Neuronal stem cell (in vitro differentiated cells): ENCODE data around the gene TLDC2.

ENCODE experiments used
- DNase-seq: peaks from one replicate; pipeline ENCODE4 v3.0.0-alpha.2; 2013; ENCODE audit warnings: low spot score
- H2AFZ ChIP-seq: one replicate; pipeline ENCODE4 v1.6.1; 2013; ENCODE audit warnings: mild to moderate bottlenecking, low read length, inconsistent platforms
- H2AK5ac ChIP-seq: 2 replicates; pipeline ENCODE4 v1.6.1; 2013; ENCODE audit warnings: low read depth, mild to moderate bottlenecking, inconsistent platforms, low read length, moderate library complexity, mixed read lengths
- H2BK120ac ChIP-seq: 2 replicates; pipeline ENCODE4 v1.6.1; 2013; ENCODE audit warnings: low read depth, mild to moderate bottlenecking, inconsistent platforms, low read length, moderate library complexity, mixed read lengths
- H2BK12ac ChIP-seq: one replicate; pipeline ENCODE4 v1.6.1; 2013; ENCODE audit warnings: low read length, inconsistent platforms
- H2BK15ac ChIP-seq: 2 replicates; pipeline ENCODE4 v1.6.1; 2013; ENCODE audit warnings: mild to moderate bottlenecking, low read length, inconsistent platforms, mixed read lengths
- H2BK5ac ChIP-seq: one replicate; pipeline ENCODE4 v1.6.1; 2013; ENCODE audit warnings: inconsistent platforms, mild to moderate bottlenecking, low read length, moderate library complexity
- H3K14ac ChIP-seq: one replicate; pipeline ENCODE4 v1.6.1; 2013; ENCODE audit warnings: low read length, inconsistent platforms
- H3K18ac ChIP-seq: 2 replicates; pipeline ENCODE4 v1.6.1; 2013; ENCODE audit warnings: low read length, inconsistent platforms
- H3K23ac ChIP-seq: 2 replicates; pipeline ENCODE4 v1.6.1; 2013; ENCODE audit warnings: low read depth, mild to moderate bottlenecking, mixed read lengths, low read length, inconsistent platforms; ENCODE audit not compliant: poor library complexity
- H3K27ac ChIP-seq: replicated peaks from 3 replicates; pipeline ENCODE4 v1.5.1; 2013; ENCODE audit warnings: low read length, inconsistent platforms
- H3K27me3 ChIP-seq, 3 experiments: 2 replicates each; pipeline ENCODE4 v1.6.1; 2013; ENCODE audit warnings: low read length in 3 of 3, mild to moderate bottlenecking in 2 of 3, inconsistent platforms in 1 of 3, low read depth in 1 of 3, mixed read lengths in 1 of 3, moderate library complexity in 1 of 3; ENCODE audit not compliant: control insufficient read depth in 3 of 3, insufficient read depth in 3 of 3
- H3K36me3 ChIP-seq, 2 donors: replicated peaks in 1 of 2; 2 replicates each; pipeline ENCODE4 v1.6.1; 2013; ENCODE audit warnings: low read length in 2 of 2; ENCODE audit not compliant: control insufficient read depth in 2 of 2, insufficient read depth in 2 of 2
- H3K4ac ChIP-seq: 2 replicates; pipeline ENCODE4 v1.6.1; 2013; ENCODE audit warnings: inconsistent platforms, mild to moderate bottlenecking, low read length, moderate library complexity
- H3K4me1 ChIP-seq, 2 donors: 1 replicate in 1 of 2; 2 replicates in 1 of 2; pipeline ENCODE4 v1.6.1; 2013; ENCODE audit warnings: low read length in 2 of 2, low read depth in 1 of 2; ENCODE audit not compliant: control insufficient read depth in 2 of 2, insufficient read depth in 1 of 2
- H3K4me2 ChIP-seq: one replicate; pipeline ENCODE4 v1.6.1; 2013; ENCODE audit warnings: mild to moderate bottlenecking, low read length, inconsistent platforms; ENCODE audit not compliant: insufficient read depth, poor library complexity, severe bottlenecking
- H3K4me3 ChIP-seq, 2 donors: 2 replicates each; pipeline ENCODE4 v1.5.1; 2013; ENCODE audit warnings: low read length in 2 of 2, mild to moderate bottlenecking in 2 of 2, inconsistent platforms in 1 of 2, moderate library complexity in 1 of 2
- H3K79me1 ChIP-seq: one replicate; pipeline ENCODE4 v1.6.1; 2013; ENCODE audit warnings: low read depth, mild to moderate bottlenecking, inconsistent platforms, low read length, moderate library complexity
- H3K9ac ChIP-seq: one replicate; pipeline ENCODE4 v1.6.1; 2013; ENCODE audit warnings: mild to moderate bottlenecking, low read depth, low read length, inconsistent platforms; ENCODE audit not compliant: poor library complexity
- H3K9me3 ChIP-seq, 2 donors: replicated peaks in 1 of 2; 2 replicates each; pipeline versions ENCODE3 to v1.6.1; 2013; ENCODE audit warnings: low read length in 2 of 2, mild to moderate bottlenecking in 2 of 2, inconsistent platforms in 1 of 2, low read depth in 1 of 2, mixed read lengths in 1 of 2, moderate library complexity in 1 of 2; ENCODE audit not compliant: control insufficient read depth in 2 of 2, insufficient read depth in 1 of 2
- H4K8ac ChIP-seq: one replicate; pipeline ENCODE4 v1.6.1; 2013; ENCODE audit warnings: low read depth, mild to moderate bottlenecking, inconsistent platforms, low read length, moderate library complexity
- H4K91ac ChIP-seq: one replicate; pipeline ENCODE4 v1.6.1; 2013; ENCODE audit warnings: low read length, low read depth, mild to moderate bottlenecking, inconsistent platforms; ENCODE audit not compliant: poor library complexity
- WGBS, 2 donors: extraction: QIAGEN DNeasy Blood & Tissue Kit; methylation state at CpG; one replicate each; pipeline ENCODE4 v1.1.7; 2013; ENCODE audit warnings: missing lambda C conversion rate in 2 of 2, mixed read lengths in 1 of 2; ENCODE audit not compliant: insufficient read length in 2 of 2, insufficient replicate concordance in 1 of 2; ENCODE audit errors: extremely low coverage in 2 of 2; 5-methylcytosine and 5-hydroxymethylcytosine counted together

Gene TLDC2

GRCh38 chr20:36885356-36885755 is 9.4 kb downstream of the TLDC2 start:
- Histone ChIP-seq H3K9me3 (no peaks in the 10 kb centered on the region), H2BK12ac (no peak overlapping the region), H2AK5ac (no peak overlapping the region), H3K9ac (no peak overlapping the region), H3K4ac (no peak overlapping the region), H4K8ac (no peak overlapping the region), H3K27me3 (peaks cover 0 to 8% (median 3%) of the 10 kb centered on the region in 3 experiments), H2AFZ (no peak overlapping the region), H3K14ac (no peak overlapping the region), H3K79me1 (no peaks in the 10 kb centered on the region), H2BK15ac (no peak overlapping the region), H3K4me3 (no peak overlapping the region), H3K36me3 (no peaks in the 10 kb centered on the region), H3K27ac (no peak overlapping the region), H3K4me1 (peaks cover 0 to 7% of the 10 kb centered on the region in 2 donors), H3K4me2 (no peak overlapping the region), H4K91ac (no peak overlapping the region), H3K18ac (no peak overlapping the region), H2BK5ac (no peak overlapping the region), H2BK120ac (no peak overlapping the region), H3K23ac (no peak overlapping the region)
- no CpG with 5 or more reads among the region's 8 CpGs for WGBS, 2 donors
- DNase-seq = no peak

- Histone ChIP-seq H3K4ac (no peak overlapping the region), H4K91ac (no peak overlapping the region), H3K4me2 (peak overlapping the region; percentile 28), H2AK5ac (no peak overlapping the region), H3K18ac (peak overlapping the region; percentile 30), H3K27me3 (peaks cover 0 to 2% (median 0%) of the 10 kb centered on the region in 3 experiments), H2BK12ac (no peak overlapping the region), H3K27ac (no peak overlapping the region), H3K23ac (no peak overlapping the region), H3K4me3 (no peak overlapping the region), H2BK5ac (no peak overlapping the region), H4K8ac (peak overlapping the region; percentile 77), H2BK120ac (no peak overlapping the region), H3K14ac (no peak overlapping the region), H3K4me1 (peaks cover 0 to 7% of the 10 kb centered on the region in 2 donors), H2BK15ac (no peak overlapping the region), H3K9me3 (no peaks in the 10 kb centered on the region), H3K9ac (no peak overlapping the region), H3K36me3 (no peaks in the 10 kb centered on the region), H3K79me1 (no peaks in the 10 kb centered on the region), H2AFZ (peak overlapping the region; percentile 86)
- WGBS, 2 donors = no CpG with 5 or more reads among the region's 24 CpGs
- DNase-seq = peak; percentile 86
Observed at GRCh38 chr20:36886859-36887751, 11.2 kb downstream of the TLDC2 start.

- Histone ChIP-seq H3K4me1 (peaks cover 0 to 7% of the 10 kb centered on the region in 2 donors), H3K79me1 (no peaks in the 10 kb centered on the region), H3K9me3 (no peaks in the 10 kb centered on the region), H3K27me3 (peaks cover 0 to 2% (median 0%) of the 10 kb centered on the region in 3 experiments), H3K27ac (no peak overlapping the region), H3K4ac (no peak overlapping the region), H2BK12ac (no peak overlapping the region), H3K9ac (no peak overlapping the region), H3K14ac (no peak overlapping the region), H2BK120ac (no peak overlapping the region), H3K4me2 (peak overlapping the region; percentile 28), H3K18ac (no peak overlapping the region), H4K8ac (peak overlapping the region; percentile 66), H4K91ac (no peak overlapping the region), H2AFZ (peak overlapping the region; percentile 86), H3K36me3 (no peaks in the 10 kb centered on the region), H2BK15ac (no peak overlapping the region), H3K23ac (no peak overlapping the region), H3K4me3 (no peak overlapping the region), H2AK5ac (no peak overlapping the region), H2BK5ac (no peak overlapping the region)
- no peak for DNase-seq
- WGBS, 2 donors = no CpG with 5 or more reads among the region's 6 CpGs
Observed at GRCh38 chr20:36887752-36888090, 11.8 kb downstream of the TLDC2 start.

- no peak overlapping the region for H2AFZ ChIP-seq
- H3K18ac ChIP-seq = no peak overlapping the region
- no peak overlapping the region for H2BK5ac ChIP-seq
- H3K79me1 ChIP-seq = no peaks in the 10 kb centered on the region
- H3K9me3 ChIP-seq = no peaks in the 10 kb centered on the region
- H3K23ac ChIP-seq = no peak overlapping the region
- DNase-seq = no peak
- H4K8ac ChIP-seq = no peak overlapping the region
- H2BK12ac ChIP-seq = no peak overlapping the region
- H3K36me3 ChIP-seq = no peaks in the 10 kb centered on the region
- H3K27me3 ChIP-seq = no peaks in the 10 kb centered on the region
- H2BK120ac ChIP-seq = no peak overlapping the region
- no peak overlapping the region for H3K4me3 ChIP-seq
- H3K14ac ChIP-seq = no peak overlapping the region
- no peak overlapping the region for H3K4me2 ChIP-seq
- H3K27ac ChIP-seq = no peak overlapping the region
- H4K91ac ChIP-seq = no peak overlapping the region
- peak overlapping the region; percentile 79 for H2BK15ac ChIP-seq
- no CpG with 5 or more reads among the region's 15 CpGs for WGBS, 2 donors
- no peak overlapping the region for H3K4ac ChIP-seq
- H3K9ac ChIP-seq = peak overlapping the region; percentile 26
- peak overlapping the region; percentile 74 for H2AK5ac ChIP-seq
- H3K4me1 ChIP-seq = peaks cover 0 to 7% of the 10 kb centered on the region in 2 donors
Observed at GRCh38 chr20:36888880-36889516, 13.1 kb downstream of the TLDC2 start.
